Iris pigment epithelial cell (primary cell): ENCODE results near the gene PEDS1.
"Not testable (repeated sequence)": the region's sequence is repeated elsewhere in the genome, so short reads cannot be mapped to it uniquely, and the experiment has no call there.

ENCODE experiments used
- DNase-seq: peaks from one replicate; pipeline ENCODE4 v3.0.0-alpha.2; 2011; ENCODE audit warnings: low read depth

The PEDS1 gene

GRCh38 chr20:50153500-50154377 lies at the start of gene PEDS1:
TSS of gene PEDS1 (minus strand) at chr20:50153723. CDS start at chr20:50153637, 86 bp downstream.
- DNase-seq, result peak; percentile 92

DNA sequence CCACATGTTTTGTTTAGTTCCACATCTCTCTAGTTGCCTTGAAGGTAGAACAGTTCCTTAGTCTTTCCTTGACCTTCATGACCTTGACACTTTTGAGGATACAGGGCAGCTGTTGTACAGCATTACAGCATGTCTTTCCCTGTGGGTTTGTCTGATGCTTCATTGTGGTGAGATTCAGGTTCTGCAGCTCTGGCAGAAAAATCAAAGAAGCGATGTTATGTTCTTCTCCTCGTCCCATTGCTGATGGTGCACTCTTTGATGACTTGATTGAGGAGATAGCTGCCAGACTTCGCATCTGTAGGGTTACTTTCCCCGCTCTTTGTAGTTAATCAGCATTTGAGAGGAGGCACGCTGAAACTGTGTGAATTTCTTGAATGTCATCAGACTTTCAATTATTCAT lies 49.2 kb upstream of the PEDS1 start:
- no peak for DNase-seq

DNA sequence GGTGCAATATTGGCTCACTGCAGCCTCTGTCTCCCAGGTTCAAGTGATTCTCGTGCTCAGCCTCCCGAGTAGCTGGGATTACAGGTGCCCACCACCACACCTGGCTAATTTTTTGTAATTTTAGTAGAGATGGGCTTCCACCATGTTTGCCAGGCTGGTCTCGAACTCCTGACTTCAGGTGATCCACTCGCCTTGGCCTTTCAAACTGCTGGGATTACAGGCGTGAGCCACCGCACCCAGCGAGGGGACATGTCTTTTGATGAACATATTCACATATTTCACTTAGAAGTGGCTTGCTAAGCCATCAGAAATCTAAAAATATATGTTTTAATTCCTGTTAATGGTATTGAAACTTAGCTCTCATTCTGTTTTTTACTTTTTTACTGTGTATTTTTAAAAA lies 48.2 kb upstream of the PEDS1 start:
- DNase-seq, result not testable (repeated sequence)

DNA sequence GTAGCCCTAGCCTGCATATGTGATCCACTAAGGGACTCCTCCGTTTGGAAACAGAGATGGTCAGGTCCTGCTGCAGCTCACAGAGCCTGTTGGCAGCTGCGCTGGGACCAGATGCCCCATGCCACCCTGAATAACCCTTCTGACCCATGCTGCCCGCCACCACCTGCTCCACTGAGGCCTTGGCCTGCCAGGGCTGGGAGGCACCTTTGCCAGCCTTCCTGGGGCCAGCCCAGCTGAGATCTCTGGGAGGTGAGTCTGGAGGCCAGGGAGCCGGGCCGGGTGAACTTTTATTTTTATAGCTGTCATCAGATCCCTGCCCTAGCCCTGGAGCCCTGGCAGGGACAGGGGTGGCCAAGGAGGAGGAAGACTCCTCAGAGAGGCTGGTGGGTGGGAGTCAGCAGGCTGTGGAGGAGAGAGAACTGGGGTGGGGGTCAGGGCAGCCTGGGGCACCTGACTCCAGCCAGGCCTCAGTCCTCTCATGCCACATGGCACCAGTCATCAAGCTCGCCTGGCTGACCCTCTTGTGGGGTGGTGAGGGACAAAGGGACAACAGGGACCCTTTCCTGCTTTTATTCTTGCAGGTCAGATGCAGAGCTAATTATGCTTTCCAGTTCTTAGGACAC lies 47.1 kb upstream of the PEDS1 start:
- no peak for DNase-seq

GRCh38 chr20:50199703-50200102 lies 46.2 kb upstream of the PEDS1 start:
- DNase-seq, result no peak

- DNase-seq, result no peak
Observed at GRCh38 chr20:50198716-50199115, 45.2 kb upstream of the PEDS1 start.

- DNase-seq, result no peak
Observed at GRCh38 chr20:50198180-50198666, 44.7 kb upstream of the PEDS1 start.

DNA sequence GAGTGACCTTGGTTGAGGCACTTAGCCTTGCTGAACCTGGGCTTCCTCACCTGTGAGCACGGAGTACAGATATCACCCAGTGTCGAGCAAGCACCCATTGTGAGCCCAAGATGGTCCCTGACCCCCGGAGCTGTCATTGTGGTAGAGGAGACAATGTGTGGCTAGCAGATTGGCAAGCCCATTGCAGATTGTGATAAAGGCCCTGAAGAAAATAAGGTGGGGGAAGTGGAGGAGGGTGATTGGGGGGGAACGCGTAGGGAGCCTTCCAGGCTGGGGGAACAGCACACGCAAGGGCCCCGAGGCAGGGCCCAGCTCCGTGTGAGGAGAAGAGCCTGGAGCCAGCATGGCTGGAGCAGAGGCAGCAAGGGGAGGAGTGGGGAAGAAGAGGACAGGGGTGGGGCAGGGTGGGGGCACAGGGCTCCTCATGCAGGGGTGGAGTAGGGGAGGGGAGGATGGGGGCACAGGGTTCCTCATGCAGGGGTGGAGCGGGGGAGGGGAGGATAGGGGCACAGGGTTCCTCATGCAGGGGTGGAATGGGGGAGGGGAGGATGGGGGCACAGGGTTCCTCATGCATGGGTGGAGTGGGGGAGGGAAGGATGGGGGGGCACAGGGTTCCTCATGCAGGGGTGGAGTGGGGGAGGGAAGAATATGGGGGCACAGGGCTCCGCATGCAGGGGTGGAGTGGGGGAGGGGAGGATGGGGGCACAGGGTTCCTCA lies 44.1 kb upstream of the PEDS1 start:
- DNase-seq, result no peak

- no peak for DNase-seq
Observed at GRCh38 chr20:50196896-50197295, 43.4 kb upstream of the PEDS1 start.

GRCh38 chr20:50196248-50196647 lies 42.7 kb upstream of the PEDS1 start:
- DNase-seq, result no peak

GRCh38 chr20:50195524-50196120 lies 42.1 kb upstream of the PEDS1 start:
- DNase-seq, result no peak

- no peak for DNase-seq
Observed at GRCh38 chr20:50194831-50195523, 41.5 kb upstream of the PEDS1 start.

DNA sequence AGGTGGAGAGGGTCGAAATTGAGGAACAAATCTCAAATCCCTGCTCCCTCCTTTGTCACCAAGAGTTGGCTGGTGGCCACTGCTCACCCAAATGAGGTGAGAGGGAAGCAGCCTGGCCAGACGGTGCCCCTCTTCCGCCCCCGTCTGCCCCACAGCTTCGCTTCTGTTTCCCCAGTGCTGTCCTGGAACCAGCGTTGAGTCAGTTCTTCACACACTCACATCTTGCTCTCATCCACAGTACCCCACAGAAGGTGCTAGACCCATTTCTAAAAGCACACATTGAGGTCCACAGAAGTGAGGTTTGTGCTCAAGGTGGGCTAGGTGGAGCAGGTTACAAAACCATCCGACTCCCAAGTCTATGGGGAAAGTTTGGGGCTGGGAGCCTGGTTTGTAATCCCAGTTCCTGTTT lies 40.9 kb upstream of the PEDS1 start:
- no peak for DNase-seq

DNA sequence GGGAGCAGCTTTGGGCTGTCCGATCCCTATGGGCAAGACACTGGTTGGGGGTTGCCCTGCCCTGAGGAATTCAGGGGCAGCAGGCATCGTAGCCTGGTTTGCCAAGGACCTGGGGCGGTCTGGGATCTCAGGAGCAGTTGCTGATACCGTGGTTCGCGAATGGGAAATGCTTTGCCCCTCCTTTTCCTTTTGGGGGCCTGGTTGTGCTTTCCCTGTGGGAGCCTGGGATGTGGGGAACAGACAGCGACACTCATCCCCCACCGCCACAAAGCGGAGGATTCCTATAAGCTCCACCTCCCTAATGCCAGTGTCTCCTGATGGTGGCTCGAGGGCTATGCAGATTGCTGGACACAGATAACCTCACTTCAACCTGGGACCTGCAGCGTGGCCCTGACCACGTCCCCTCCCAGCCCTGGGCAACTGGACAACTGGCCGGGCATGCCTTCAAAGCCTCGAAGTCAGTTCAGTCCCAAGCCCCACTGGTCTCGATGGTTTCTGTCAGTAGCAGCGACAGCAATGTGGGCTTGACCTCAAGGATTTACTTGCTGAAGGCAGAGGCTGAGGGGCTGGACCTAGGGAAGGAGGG lies 40.4 kb upstream of the PEDS1 start:
- no peak for DNase-seq

DNA sequence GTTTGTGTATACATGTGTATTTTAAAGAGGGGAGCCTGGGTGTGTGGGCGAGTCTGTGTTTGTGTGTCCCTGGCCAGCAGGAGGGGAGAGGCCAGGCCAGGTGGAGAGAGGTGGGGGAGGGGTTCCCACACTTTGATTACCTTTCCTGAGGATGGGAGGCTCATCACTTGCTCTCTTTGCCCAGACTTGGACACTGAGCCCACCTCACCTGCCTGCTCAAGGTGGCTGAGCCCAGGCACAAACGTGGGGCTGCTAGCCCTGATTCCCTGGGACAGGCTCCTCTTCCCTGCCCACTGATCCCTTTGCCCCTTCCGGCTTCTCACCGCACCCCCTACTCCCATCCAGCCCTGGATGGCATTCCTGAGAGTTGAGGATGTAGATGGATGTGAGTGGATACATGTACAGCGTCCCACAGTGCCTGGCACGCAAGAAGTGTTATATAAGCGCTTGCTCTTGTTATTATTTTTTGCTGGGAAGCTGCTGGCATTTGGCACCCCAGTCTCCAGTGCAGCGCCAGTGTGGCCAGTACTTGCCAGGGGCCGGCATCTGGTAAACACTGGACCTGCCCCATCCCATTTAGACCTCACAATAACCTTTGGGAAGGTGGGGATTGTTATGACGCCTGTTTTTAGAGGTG lies 39.8 kb upstream of the PEDS1 start:
- DNase-seq, result peak; percentile 30

- DNase-seq, result peak; percentile 93
Observed at GRCh38 chr20:50192364-50193198, 39.1 kb upstream of the PEDS1 start.

GRCh38 chr20:50191544-50192363 lies 38.2 kb upstream of the PEDS1 start:
- DNase-seq, result peak; percentile 63

- peak; percentile 85 for DNase-seq
Observed at GRCh38 chr20:50191065-50191543, 37.6 kb upstream of the PEDS1 start.
